Measurements from ENCODE around the gene GAB3.

The GAB3 gene

DNA sequence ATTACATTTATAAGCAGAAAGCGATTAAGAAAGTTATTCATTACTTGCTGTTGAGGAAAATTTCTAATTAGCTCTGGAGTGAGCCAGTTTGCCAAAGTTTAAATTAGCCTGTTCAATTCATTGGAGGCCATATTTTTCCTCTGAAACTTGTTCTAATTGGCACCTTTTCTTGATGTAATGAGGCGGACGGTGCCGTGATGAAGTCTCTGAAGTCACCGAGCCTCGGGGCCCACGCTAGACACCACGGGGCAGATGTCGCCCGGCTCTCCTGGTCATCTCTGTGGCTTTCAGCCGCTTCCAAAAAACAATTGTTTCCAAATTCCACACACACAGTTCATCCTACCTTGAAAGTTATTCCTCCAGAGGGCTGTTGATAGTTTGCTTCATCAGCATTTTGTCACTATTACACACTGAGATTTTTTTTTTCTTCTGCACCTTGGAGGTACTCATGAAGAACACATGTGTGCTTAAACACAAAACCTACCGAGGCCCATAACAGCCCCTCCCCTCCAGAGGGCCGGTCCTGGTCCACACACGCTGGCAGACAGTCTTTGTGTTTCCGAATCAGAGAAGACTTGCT lies 93.6 kb downstream of the GAB3 start:
- ATAC-seq: no peak
- no peak for TF ChIP-seq ZFP3 (CRISPR knock-in tag; IDR thresholded peaks at IDR 0.05)
- TF ChIP-seq, protein P1, sequence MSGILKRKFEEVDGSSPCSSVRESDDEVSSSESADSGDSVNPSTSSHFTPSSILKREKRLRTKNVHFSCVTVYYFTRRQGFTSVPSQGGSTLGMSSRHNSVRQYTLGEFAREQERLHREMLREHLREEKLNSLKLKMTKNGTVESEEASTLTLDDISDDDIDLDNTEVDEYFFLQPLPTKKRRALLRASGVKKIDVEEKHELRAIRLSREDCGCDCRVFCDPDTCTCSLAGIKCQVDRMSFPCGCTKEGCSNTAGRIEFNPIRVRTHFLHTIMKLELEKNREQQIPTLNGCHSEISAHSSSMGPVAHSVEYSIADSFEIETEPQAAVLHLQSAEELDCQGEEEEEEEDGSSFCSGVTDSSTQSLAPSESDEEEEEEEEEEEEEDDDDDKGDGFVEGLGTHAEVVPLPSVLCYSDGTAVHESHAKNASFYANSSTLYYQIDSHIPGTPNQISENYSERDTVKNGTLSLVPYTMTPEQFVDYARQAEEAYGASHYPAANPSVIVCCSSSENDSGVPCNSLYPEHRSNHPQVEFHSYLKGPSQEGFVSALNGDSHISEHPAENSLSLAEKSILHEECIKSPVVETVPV (CRISPR knock-in tag; IDR thresholded peaks at IDR 0.05): no peak
- TF ChIP-seq ZFP30 (CRISPR knock-in tag; IDR thresholded peaks at IDR 0.05): no peak
- no peak for TF ChIP-seq SNAI2 (CRISPR knock-in tag; IDR thresholded peaks at IDR 0.05)
- TF ChIP-seq, protein P2, sequence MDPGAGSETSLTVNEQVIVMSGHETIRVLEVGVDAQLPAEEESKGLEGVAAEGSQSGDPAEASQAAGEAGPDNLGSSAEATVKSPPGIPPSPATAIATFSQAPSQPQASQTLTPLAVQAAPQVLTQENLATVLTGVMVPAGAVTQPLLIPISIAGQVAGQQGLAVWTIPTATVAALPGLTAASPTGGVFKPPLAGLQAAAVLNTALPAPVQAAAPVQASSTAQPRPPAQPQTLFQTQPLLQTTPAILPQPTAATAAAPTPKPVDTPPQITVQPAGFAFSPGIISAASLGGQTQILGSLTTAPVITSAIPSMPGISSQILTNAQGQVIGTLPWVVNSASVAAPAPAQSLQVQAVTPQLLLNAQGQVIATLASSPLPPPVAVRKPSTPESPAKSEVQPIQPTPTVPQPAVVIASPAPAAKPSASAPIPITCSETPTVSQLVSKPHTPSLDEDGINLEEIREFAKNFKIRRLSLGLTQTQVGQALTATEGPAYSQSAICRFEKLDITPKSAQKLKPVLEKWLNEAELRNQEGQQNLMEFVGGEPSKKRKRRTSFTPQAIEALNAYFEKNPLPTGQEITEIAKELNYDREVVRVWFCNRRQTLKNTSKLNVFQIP (CRISPR knock-in tag; IDR thresholded peaks at IDR 0.05; ENCODE audit: borderline replicate concordance, low read depth): no peak
- TF ChIP-seq GLIS3 (CRISPR knock-in tag; IDR thresholded peaks at IDR 0.05): no peak
- TF ChIP-seq ARNTL (CRISPR knock-in tag; IDR thresholded peaks at IDR 0.05; ENCODE audit: borderline replicate concordance, low read depth): no peak
- TF ChIP-seq, protein P3, sequence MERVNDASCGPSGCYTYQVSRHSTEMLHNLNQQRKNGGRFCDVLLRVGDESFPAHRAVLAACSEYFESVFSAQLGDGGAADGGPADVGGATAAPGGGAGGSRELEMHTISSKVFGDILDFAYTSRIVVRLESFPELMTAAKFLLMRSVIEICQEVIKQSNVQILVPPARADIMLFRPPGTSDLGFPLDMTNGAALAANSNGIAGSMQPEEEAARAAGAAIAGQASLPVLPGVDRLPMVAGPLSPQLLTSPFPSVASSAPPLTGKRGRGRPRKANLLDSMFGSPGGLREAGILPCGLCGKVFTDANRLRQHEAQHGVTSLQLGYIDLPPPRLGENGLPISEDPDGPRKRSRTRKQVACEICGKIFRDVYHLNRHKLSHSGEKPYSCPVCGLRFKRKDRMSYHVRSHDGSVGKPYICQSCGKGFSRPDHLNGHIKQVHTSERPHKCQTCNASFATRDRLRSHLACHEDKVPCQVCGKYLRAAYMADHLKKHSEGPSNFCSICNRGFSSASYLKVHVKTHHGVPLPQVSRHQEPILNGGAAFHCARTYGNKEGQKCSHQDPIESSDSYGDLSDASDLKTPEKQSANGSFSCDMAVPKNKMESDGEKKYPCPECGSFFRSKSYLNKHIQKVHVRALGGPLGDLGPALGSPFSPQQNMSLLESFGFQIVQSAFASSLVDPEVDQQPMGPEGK (CRISPR knock-in tag; IDR thresholded peaks at IDR 0.05; ENCODE audit: borderline replicate concordance): no peak
- no peak for TF ChIP-seq ZNF70 (CRISPR knock-in tag; IDR thresholded peaks at IDR 0.05)
- TF ChIP-seq CSDC2 (CRISPR knock-in tag; IDR thresholded peaks at IDR 0.05): no peak
- TF ChIP-seq TCF4 (CRISPR knock-in tag; IDR thresholded peaks at IDR 0.05; ENCODE audit: borderline replicate concordance): no peak
- TF ChIP-seq RARB (CRISPR knock-in tag; IDR thresholded peaks at IDR 0.05): no peak
- TF ChIP-seq PPARA (CRISPR knock-in tag; IDR thresholded peaks at IDR 0.05; ENCODE audit: borderline replicate concordance): no peak
- no peak for TF ChIP-seq ZC3H10 (CRISPR knock-in tag; IDR thresholded peaks at IDR 0.05)
- TF ChIP-seq, protein P4, sequence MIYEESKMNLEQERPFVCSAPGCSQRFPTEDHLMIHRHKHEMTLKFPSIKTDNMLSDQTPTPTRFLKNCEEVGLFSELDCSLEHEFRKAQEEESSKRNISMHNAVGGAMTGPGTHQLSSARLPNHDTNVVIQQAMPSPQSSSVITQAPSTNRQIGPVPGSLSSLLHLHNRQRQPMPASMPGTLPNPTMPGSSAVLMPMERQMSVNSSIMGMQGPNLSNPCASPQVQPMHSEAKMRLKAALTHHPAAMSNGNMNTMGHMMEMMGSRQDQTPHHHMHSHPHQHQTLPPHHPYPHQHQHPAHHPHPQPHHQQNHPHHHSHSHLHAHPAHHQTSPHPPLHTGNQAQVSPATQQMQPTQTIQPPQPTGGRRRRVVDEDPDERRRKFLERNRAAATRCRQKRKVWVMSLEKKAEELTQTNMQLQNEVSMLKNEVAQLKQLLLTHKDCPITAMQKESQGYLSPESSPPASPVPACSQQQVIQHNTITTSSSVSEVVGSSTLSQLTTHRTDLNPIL (CRISPR knock-in tag; IDR thresholded peaks at IDR 0.05; ENCODE audit: low read depth): no peak
- no peak for TF ChIP-seq ESRRG (CRISPR knock-in tag; IDR thresholded peaks at IDR 0.05)
- TF ChIP-seq ISL1 (CRISPR knock-in tag; IDR thresholded peaks at IDR 0.05): no peak
- TF ChIP-seq, protein P5, sequence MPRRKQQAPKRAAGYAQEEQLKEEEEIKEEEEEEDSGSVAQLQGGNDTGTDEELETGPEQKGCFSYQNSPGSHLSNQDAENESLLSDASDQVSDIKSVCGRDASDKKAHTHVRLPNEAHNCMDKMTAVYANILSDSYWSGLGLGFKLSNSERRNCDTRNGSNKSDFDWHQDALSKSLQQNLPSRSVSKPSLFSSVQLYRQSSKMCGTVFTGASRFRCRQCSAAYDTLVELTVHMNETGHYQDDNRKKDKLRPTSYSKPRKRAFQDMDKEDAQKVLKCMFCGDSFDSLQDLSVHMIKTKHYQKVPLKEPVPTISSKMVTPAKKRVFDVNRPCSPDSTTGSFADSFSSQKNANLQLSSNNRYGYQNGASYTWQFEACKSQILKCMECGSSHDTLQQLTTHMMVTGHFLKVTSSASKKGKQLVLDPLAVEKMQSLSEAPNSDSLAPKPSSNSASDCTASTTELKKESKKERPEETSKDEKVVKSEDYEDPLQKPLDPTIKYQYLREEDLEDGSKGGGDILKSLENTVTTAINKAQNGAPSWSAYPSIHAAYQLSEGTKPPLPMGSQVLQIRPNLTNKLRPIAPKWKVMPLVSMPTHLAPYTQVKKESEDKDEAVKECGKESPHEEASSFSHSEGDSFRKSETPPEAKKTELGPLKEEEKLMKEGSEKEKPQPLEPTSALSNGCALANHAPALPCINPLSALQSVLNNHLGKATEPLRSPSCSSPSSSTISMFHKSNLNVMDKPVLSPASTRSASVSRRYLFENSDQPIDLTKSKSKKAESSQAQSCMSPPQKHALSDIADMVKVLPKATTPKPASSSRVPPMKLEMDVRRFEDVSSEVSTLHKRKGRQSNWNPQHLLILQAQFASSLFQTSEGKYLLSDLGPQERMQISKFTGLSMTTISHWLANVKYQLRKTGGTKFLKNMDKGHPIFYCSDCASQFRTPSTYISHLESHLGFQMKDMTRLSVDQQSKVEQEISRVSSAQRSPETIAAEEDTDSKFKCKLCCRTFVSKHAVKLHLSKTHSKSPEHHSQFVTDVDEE (CRISPR knock-in tag; IDR thresholded peaks at IDR 0.05): no peak
- TF ChIP-seq BACH2 (CRISPR knock-in tag; IDR thresholded peaks at IDR 0.05; ENCODE audit: borderline replicate concordance): no peak
- no peak for TF ChIP-seq ZNF8 (CRISPR knock-in tag; IDR thresholded peaks at IDR 0.05)

DNA sequence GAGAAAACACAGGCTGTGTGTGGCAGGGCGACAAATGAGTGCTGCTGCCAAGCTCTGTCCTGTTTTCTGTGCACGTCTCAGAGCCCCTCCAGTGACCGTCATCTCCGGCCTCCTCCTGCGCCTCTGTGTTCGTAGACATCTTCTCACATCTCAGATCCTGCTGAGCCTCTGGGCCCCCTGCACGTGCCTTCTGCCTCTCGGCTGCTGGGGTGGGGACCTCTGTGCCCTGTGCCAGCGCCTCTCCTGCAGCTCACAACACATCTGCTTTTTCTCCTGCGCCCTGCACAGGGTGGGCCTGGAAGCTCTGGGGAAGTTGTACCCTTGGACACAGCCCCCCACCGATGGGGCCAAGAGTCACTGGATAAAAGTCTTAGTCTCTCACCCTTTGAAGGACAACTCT lies 95.1 kb downstream of the GAB3 start:
- ATAC-seq: no peak
- no peak for TF ChIP-seq OSR1 (CRISPR knock-in tag; IDR thresholded peaks at IDR 0.05)

DNA sequence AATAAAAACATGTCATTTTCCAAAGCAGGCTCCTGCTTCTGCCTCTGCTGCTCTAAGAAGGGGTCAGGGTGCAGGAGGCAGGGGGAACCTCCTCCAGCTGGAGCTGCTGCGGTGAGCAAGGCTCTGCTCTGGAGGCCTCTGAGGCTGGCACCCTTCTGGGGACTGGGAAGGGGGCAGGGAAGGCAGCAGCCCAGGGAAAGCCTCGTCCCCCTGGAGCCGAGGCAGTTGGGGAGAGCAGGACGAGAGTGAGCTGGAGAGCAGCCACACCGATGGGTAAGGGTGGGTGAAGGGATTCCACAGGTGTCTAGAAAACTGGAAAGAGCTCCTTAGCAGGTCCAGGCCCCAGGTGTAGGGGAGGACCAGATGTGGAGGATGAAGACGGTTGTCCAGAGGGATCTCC lies 95.5 kb downstream of the GAB3 start:
- TF ChIP-seq RARB (CRISPR knock-in tag; IDR thresholded peaks at IDR 0.05): no peak
- TF ChIP-seq, protein P1 (CRISPR knock-in tag; IDR thresholded peaks at IDR 0.05): no peak
- ATAC-seq: no peak
